Measurements from ENCODE around the gene NAALADL1. TPM values are rescaled to one million over a fixed set of nuclear protein-coding genes. Genes with fewer than 3 reads are reported as not detected.

NAALADL1 gene
- total and polyA plus RNA-seq, 9 of the 15 experiments (the other 6 are each of a cell fraction or from before 2014, with no cell fraction given): 0.06 to 0.72 (median 0.22) TPM; not detected in 4

DNA sequence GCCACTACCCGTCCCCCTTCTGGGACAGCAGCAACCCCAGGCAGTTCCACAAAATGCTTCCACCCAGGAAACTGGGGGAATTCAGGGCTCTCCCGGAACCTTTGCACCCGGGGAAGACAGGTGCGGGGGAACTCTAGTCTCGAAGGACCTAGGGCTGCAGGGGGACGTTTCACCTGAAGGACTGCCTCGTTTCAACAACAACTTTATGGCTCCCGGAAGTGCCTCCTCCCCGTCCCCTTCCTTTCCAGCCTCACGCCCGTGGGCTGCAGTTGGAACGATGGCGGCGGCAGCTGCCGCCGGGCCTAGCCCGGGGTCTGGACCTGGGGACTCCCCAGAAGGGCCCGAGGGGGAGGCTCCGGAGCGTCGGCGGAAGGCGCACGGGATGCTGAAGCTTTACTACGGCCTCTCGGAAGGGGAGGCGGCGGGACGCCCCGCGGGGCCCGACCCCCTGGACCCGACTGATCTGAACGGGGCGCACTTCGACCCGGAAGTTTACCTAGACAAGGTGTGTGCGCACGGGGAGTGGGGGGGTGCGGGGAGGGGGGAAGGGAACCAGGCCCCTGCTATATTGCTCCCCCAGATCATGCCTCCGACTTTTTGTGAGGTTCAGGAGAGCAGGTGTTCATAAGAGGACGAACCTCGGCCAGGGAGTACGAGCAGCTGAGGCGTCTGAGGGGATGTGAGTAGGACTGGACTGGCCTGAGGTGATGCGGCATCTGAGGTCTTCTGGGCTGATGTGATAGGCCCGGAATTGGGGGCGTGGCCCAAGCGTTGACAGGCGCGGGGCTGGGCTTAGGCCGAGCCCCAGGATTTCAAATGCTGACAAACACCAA, 37.8 kb upstream of the NAALADL1 start, which contains the start of gene VPS51 (continued):
- peak; percentile 47 for TF ChIP-seq PRDM10 (IDR thresholded peaks at IDR 0.05; ENCODE audit: partially characterized antibody)
- TF ChIP-seq ZNF740 (CRISPR knock-in tag; IDR thresholded peaks at IDR 0.05): peak; percentile 80
- peak in 1 of 2 experiments; percentile 89; a peak in 2 of 4 replicates for TF ChIP-seq ZNF740 (tag; IDR thresholded peaks at IDR 0.05)
- no peak for TF ChIP-seq MCM2 (IDR thresholded peaks at IDR 0.05; ENCODE audit: low read depth)
- no peak for TF ChIP-seq NCOA4 (IDR thresholded peaks at IDR 0.05; ENCODE audit: partially characterized antibody)
- peak; percentile 57 for TF ChIP-seq L3MBTL2 (IDR thresholded peaks at IDR 0.05)
- TF ChIP-seq, protein P1, sequence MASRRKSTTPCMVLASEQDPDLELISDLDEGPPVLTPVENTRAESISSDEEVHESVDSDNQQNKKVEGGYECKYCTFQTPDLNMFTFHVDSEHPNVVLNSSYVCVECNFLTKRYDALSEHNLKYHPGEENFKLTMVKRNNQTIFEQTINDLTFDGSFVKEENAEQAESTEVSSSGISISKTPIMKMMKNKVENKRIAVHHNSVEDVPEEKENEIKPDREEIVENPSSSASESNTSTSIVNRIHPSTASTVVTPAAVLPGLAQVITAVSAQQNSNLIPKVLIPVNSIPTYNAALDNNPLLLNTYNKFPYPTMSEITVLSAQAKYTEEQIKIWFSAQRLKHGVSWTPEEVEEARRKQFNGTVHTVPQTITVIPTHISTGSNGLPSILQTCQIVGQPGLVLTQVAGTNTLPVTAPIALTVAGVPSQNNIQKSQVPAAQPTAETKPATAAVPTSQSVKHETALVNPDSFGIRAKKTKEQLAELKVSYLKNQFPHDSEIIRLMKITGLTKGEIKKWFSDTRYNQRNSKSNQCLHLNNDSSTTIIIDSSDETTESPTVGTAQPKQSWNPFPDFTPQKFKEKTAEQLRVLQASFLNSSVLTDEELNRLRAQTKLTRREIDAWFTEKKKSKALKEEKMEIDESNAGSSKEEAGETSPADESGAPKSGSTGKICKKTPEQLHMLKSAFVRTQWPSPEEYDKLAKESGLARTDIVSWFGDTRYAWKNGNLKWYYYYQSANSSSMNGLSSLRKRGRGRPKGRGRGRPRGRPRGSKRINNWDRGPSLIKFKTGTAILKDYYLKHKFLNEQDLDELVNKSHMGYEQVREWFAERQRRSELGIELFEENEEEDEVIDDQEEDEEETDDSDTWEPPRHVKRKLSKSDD (conservative IDR thresholded peaks at IDR 0.05; ENCODE audit: low read length): no peak; the same call in 1 of the 2 replicates
- peak; percentile 40; the same call in 1 of the 2 replicates for TF ChIP-seq FOXP1 (CRISPR knock-in tag; IDR thresholded peaks at IDR 0.05)
- peak; percentile 57; the same call in 1 of the 2 replicates for TF ChIP-seq ZNF57 (CRISPR knock-in tag; IDR thresholded peaks at IDR 0.05)
- no peak for TF ChIP-seq MCM3 (IDR thresholded peaks at IDR 0.05)
- no peak; the same call in 1 of the 2 replicates for TF ChIP-seq TCF3 (CRISPR knock-in tag; IDR thresholded peaks at IDR 0.05)
- TF ChIP-seq KDM1A (IDR thresholded peaks at IDR 0.05): no peak
- TF ChIP-seq NR2C2 (CRISPR knock-in tag; IDR thresholded peaks at IDR 0.05): peak; percentile 96
- TF ChIP-seq NR2C2 (tag; IDR thresholded peaks at IDR 0.05): peak; percentile 99
- no peak for TF ChIP-seq TAF15 (IDR thresholded peaks at IDR 0.05; ENCODE audit: low read depth, low read length)
- TF ChIP-seq CBFA2T3 (IDR thresholded peaks at IDR 0.05): peak; percentile 24; the same call in 1 of the 2 replicates

All from K562 (cell line).